ENCODE measurements around the gene PCBD2.
A peak's percentile ranks its signal among the peaks of the same experiment; 100 is the strongest.
"Not testable (repeated sequence)": the region's sequence is repeated elsewhere in the genome, so short reads cannot be mapped to it uniquely, and the experiment has no call there.

PCBD2 gene

DNA sequence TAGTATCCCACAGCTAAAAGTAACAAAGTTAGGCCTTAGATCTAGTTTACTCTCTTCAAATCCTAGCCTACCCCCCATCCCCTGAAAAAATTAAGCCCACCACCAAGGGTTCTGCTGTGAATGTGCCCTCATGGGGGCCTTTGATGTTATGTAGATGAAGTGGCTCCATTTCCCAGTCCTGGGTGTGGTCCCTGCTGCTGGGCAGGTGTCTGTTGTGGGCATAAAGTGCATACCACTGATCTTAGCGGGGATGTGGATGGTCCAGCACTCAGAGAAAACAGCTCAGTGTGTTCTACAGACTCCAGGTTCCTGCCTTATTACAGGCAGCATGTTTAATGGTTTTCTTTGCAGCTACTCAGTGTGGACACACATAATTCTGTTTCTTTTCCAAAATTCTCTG lies 1.9 kb downstream of the PCBD2 start:
- DNase-seq (ENCODE audit: low read depth): no peak

DNA sequence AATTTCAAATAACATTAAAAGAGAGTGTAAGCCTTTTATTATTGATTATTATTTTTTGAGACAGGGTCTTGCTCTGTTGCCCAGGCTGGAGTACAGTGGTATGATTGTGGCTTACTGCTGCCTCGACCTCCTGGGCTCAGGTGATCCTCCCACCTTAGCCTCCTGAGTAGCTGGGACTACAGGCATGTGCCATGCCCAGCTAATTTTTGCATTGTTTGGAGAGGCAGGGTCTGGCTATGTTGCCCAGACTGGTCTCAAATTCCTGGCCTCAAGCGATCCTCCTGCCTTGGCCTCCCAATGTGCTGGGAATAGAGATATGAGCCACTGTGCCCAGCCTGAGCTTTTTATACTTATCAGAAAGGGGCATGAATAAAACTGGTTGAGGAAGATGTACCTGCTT lies 5.8 kb downstream of the PCBD2 start:
- not testable (repeated sequence) for DNase-seq (ENCODE audit: low read depth)

DNA sequence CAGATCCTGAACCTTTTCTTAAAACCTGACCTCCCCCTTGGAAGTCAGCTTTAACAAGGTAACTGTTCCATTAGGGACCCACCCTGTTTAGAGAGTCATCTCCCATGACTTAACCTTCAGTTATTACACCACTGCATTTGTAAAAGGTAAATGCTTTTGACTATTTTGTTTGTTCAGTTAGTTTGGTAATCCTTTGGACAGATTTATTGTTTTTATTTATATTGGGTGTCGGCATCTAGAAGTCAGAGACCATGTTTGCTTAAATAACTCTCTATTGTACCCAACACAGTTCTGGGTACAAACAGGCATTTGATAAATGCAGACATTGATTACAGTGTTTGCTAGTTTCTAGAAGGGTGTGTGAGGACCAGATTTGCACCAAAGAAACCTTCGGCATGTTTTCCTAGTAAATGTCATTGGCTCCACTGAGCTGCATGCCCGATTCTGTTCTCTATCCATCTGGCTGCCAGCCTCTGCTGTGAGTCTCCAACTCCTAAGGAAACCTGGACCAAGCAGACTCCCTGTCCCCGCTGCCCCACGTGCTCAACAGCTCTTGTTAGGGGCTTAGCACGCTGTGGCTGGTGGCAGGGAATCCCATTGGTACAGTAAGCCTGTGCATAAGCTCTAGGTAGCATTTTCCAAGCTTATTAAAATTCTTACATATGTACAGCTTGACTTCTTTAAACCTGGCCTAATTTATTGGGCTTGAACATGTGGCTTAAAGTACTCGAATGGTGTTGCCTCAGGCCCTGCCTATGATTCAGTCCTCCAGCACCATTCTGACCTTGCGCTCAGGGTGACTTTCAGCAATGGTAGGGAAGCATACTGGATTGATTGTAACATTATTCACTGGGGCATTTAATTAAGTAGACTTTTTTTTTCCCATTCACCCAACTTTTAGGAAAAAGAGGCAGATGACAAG lies 6.6 kb downstream of the PCBD2 start:
- no peak for DNase-seq (ENCODE audit: low read depth)

DNA sequence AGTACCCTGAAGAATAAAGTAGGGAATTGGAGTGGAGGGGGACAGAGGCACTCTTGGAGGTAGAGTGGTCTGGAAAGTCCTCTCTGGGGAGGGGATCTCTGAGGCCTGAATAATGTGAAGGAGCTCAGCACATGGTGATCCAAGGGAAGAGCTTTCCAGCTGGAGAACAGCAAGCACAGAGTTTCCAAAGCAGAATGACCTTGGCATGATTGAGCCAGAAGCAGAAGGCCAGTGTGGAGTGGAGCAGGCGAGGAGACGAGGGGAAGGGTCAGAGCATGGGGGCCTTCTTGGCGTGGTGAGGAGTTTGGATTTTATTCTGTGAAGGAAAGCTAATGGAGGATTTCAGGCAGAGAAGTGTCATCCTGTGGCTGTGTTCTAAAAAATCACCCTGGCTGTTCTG lies 8.3 kb downstream of the PCBD2 start:
- DNase-seq (ENCODE audit: low read depth): no peak

DNA sequence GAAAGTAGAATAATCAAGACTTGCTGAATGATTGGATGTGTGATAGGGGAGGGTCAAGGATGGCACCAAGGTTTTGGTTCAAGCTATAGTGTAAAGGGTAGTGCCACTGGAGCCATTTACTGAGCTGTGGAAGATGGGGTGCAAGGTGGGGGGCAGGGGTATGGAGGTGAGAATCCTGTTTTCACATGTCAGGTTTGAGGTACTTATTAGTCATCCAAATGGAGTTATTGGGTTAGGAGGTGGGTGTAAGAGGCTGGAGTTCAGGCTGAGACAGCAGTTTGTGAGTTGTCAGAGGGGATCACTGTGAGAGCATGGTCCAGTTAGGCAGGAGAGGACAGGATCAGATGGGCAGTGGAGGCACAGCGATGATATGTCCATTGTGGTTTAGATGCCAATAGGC lies 8.9 kb downstream of the PCBD2 start:
- DNase-seq (ENCODE audit: low read depth): no peak

DNA sequence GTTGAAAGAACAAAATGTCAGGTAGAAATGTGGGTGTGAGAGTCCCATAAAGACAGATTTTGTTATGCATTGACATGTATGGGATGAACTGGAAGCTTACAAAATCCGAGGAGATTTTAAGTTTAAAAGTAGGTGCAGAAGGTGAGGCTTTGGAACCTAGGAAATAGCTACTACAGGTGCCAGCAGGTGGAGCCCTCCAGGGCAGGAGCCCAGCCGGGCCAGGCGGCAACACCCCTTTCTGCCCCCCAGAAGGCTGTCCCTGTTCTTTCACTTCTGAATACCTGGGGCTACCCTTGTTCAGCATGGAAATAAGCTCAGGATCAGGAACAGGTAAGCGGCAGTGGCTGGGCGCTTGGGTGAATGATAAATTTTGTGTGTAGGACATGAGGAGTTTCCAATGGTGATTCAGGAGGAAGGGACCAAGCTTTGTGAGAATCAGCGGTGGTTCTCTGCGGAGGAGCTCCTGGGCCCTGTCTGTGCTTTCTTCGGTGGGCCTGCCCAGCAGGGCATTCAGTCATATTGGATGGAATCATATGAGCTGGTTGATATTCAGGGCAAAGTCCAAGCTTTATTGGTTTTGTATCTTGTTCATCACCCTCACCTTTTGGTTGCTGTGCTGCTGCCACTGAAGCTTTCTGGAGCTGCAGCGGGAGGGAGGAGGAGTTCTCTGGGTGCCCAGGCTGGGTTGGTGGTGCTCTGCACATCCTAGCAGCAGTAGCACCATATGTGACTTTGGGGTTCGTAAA lies 12.3 kb downstream of the PCBD2 start:
- no peak for DNase-seq (ENCODE audit: low read depth)

DNA sequence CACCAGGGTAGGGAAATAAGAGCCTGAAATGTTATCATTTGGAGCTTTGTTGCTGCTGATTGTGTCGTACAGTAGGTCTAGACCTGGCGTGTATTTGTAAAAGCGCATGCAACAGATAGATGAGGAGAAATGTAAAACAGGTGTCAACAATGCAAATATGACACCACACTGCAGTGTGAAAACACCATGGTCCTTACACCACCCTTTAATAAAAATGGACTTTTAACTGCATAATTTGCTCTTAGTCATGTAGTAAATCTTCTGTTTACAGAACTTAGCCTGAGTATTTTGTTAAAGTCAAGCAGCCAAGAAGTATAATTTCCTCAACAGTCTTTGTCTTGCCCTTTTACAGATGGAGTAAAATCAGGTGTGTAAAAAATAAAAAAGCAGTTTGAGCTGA lies 13.9 kb downstream of the PCBD2 start:
- DNase-seq (ENCODE audit: low read depth): no peak

DNA sequence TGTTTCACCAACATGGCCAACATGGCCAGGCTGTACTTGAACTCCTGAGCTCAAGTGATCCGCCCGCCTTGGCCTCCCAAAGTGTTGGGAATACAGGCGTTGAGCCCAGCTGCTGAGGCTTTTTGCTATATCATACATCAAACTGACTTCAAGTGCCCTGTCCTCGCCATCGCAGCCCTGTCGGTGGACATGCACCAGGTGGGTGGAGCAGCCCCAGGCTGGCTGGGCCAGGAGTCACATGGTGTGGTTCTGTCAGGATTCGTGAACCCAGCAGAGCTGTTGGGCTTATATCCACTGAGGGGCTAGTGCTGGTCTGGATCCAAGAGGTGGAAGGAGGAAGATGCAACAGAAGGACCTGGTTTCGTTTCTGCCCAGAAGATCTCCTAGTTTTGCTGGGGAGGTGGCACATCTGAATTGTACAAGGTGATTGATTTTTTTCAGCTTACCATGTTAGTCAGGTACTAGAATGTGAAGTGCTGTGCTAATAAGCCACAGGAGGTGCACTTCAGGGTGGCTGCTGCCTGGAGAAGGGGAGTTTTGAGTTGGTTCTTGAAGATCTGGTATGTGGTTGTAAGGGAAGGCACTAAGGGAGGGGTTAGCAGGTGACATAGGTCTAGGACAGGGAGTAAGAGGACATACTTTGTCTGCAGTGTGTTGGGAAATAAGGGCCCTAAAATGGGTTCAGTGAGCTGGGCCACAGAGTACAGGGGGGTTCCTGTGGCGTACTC lies 16.1 kb downstream of the PCBD2 start:
- DNase-seq (ENCODE audit: low read depth): no peak

DNA sequence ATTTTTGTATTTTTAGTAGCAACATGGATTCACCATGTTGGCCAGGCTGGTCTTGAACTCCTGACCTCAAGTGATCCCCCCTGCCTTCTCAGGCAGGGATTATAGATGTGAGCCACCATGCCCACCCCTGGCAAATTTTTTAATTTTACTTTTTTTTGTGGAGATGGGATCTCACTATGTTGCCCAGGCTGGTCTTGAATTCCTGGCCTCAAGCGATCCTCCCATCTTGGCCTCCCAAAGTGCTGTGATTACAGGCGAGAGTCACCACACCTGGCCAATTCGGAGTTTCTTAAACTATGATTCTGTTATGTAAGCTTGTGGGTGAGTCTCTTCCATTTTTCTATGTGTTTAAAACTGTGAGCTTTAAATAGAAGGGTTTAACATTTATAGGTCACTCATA lies 27.6 kb downstream of the PCBD2 start:
- DNase-seq (ENCODE audit: low read depth): no peak

DNA sequence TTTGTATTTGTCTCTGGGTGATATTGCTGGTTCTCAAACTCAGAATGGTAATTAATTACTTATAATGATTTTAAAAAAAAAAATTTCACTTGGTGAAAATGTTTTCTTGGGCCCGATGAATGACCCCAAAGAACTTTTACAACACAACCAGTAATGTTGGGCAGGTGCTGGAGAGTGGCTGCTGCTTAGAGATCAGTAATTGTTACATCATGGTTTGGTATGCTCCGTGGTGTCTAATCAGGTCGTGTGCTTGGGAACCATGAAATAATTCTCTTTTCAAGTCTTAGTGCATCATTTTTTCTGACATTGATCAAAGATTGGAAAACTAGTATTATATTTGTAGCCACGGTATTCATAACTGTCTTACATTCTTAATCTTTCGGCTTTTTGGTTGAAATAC lies 29.3 kb downstream of the PCBD2 start:
- DNase-seq (ENCODE audit: low read depth): no peak

DNA sequence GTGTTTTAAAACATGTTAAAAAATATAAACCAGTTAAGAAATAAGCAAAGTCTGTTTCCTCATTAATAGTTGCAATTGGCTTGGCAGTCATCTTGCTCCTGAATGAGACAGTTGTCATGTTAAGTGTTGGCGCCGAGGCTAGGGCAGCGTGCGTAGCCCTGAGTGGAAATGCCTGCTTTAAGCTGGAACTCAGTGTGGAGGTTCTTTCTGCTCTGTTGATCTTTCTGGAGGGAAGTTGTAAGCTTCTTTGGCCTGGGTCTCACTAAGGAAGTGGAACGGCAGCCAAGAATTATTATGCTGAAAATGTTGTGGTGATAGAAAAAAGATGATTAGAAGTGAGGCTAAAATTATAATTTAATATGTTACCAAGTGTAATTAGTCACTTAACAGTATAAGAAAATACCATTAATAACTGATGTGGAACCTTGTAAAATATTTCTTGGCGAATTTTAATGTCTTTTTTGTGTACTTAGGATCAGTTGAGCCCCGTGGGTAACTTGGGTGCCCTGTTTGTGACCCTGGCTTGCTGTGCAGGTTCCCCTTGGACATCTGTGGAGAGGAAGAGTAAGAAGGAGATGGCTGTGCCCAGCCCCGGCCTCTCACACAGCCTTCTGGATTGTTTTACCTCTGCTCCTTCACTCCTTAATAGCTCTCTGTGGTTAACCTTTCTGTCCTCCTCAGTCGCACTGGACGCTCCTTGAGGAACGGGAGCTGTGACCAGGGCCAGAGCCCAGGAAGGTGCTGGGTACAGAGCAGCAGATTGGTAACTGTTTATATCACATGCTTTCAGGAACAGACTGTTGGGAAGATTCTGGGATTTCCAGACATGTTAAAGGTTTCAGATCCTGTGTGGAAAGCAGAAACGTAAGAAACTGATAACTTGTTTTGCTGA lies 31.0 kb downstream of the PCBD2 start:
- DNase-seq (ENCODE audit: low read depth): no peak

DNA sequence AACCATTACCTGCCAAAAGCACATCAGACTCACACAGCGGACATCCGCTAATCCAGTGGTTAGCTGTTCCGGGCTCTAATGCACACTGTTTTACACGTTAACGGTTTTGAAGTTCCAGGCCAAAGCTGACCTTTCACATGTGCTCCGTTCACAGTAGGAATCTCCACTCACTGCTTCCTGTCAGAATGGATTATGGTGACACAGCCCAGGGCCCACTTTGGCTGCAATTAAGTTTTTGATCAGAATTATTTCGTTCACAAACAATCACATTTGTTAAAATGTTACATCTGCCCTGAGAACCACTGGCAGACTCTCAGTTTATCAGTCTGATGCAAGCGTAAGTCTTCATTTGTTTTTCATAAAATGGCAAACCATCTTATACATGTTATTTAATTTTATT lies 32.6 kb downstream of the PCBD2 start:
- DNase-seq (ENCODE audit: low read depth): no peak

DNA sequence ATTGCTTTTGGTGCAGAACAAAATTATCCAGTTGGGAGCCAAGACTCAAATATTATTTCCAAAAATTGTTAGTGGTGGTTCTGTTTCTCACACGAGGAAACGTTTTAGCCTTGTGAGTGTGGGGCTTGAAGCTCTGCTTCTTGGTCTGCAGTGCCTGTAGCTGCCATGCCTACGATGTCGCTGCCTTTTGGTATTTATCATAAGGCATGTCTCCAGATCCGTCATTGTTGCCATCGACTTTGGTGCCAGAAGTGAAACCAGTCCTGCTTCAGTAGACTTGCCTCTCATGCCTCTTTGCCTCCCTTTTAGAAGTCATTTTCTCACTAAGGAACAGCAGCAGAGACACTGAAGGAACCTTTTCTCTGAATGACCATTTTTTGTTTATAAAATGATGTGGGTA lies 33.1 kb downstream of the PCBD2 start:
- DNase-seq (ENCODE audit: low read depth): no peak

DNA sequence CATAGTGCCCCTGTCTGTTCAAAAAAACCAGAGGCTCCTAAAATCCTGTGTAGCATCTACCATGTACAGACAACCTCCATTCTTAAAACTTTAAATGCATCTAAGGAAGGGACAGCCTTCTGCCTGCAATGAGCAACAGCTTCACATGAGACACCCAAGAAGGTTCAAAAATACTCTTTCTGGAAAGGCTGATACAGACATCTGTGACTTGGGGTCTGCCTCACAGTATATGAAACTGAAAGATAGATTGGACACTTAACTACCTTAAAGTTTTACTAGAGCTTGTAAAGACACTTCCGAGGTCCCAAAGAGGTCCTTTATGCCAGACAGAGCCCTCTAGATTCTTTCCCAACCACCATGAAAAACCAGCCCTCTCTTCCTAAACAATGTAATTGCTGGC lies 34.6 kb downstream of the PCBD2 start:
- no peak for DNase-seq (ENCODE audit: low read depth)

DNA sequence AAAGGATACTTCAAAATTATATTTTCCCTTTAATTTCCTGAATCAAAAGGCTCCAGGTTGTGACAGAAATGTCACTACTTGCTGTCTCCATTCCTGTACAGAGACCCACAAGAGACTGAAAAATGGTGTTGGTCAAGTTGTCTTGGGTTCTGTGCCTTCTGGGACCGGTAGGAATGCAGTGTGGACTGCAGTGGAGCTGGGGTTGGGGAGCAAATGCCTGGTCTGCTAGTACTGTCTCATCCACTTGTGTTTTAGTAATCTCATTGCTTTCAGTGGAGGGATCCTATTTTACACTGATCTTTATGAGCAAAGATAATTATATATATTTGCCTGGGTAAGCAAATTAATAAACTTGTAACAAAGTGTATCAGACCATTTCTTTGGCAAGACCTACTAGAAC lies 38.6 kb downstream of the PCBD2 start:
- no peak for DNase-seq (ENCODE audit: low read depth)

DNA sequence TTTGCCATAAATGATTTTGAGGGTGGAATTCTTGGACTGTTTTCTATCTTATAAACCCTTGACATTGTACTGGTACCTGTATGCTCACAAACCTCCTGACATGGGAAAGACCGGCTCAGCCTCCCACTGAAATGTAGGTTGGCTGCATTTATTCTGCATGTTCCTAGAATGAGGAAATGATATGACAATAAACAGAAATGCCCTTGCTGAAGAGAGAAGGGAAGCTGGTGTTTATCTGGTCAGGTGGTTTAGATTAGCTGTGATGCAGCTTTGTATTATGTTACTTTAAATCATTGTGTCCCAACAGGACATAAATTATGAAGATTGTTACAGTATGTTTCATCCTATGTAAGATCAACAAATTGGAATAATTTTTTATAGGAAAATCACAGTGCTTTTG lies 39.7 kb downstream of the PCBD2 start:
- no peak for DNase-seq (ENCODE audit: low read depth)

DNA sequence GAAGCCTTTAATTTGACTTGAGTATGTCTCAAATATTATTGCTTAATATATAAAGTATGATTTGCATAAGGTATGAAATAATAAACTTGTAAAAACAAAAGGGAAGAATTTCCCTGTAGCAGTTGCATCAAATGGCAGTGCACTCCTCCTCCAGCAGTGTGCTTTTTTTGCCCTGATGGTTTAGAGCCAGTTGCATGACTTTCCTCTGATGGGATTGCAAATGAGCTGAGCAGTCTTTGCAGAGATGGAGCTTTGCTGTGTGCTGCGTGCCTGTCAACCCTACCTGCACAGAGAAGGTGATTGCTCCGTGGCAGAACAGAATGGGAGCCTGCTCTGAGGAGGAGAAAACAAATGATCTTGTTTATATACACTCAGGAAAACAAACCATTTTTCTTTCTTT lies 40.1 kb downstream of the PCBD2 start:
- peak; percentile 1 for DNase-seq (ENCODE audit: low read depth)

DNA sequence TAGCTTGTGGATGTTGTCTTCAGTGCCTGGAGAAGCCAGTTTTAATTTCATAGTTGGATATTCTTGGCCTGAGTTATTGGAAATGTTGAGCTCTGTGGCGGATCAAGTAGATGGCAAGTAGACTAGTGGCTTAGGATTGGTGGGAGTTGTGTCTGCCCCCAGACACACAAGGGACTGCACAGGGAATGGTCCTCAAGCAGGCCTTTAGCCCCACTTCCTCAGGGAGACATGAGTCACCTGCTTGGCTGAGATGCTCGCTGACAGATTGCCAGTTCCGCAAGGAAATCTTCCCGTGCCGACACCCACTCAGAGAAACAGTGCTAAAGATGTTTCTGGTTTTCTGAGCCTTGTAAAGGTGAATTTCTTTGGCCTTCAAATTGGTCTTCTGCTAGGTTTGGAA lies 44.0 kb downstream of the PCBD2 start:
- DNase-seq (ENCODE audit: low read depth): peak; percentile 40

DNA sequence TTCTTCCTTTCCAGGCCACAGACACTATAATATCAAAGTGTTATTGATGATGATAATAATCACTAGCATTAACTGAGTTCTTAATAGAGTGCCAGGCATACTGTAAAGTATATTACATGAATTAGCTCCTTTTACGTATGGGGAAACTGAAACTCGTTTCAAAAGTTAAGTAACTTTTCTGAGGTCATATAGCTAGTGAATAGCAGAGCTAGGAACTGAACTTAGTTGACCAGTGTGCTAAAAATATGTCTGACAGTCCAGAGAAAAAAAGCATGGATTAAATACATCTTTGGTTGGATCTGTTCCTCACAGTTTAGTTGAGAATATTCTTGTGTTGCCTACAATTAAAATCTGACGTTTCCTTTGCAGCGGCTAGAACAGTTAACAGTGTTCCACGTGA lies 44.4 kb downstream of the PCBD2 start:
- no peak for DNase-seq (ENCODE audit: low read depth)

DNA sequence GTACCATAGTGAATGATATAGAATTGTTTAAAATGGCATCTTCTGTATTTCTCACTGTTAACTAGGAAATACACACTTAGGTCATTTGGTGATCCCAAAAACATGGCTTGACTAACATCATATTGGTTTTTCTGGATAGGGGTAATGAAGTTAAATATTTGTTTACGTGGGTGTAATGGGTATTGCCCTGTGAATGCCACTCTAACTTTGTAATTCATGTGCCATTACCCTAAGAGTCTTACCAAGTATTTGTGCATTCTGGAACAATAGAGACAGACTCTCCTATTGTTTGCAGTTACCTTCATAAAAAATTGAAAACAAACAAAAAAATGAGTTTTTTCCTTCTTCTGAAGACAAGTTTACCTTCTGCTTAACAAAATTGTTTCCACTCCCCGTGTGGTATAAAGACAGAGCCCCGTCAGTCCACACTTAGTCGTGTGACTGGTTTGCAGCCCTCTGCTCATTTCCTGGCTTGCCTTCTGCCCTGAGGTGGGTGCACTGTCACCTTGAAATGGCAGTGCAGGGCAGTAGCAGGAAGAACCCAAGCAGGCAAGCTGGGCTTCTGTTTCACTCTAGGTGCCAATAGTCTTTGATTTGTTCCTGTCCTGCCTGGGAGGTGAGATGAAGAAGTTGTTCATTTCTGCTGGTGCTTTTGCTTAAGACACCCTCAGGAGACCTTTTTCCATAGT lies 53.1 kb downstream of the PCBD2 start:
- DNase-seq (ENCODE audit: low read depth): no peak

DNA sequence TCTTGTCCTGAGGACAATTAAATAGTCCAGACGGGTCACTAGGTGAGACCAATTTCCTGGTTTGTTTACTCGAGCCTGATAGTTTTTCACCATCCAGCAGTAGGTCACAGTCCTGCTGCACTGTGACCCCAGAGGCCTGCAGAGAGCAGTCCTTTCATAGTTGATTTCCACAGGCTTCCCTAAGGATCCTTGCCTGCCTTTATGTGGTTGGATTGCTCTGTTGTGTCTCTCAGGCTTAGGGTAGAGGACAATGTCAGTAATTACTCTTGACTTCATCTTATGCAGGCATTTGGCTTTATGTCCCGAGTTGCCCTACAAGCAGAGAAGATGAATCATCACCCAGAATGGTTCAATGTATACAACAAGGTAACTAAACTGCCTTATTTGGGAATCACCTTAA lies 53.8 kb downstream of the PCBD2 start:
- no peak for DNase-seq (ENCODE audit: low read depth)

Data from stromal cell of bone marrow (primary cell).